Subcutaneous adipose tissue (tissue), 4 donors: Measurements from ENCODE around the gene SLC45A1. TPM values are rescaled to one million over a fixed set of nuclear protein-coding genes. Genes with fewer than 3 reads are reported as not detected.

Source experiments
- total RNA-seq, 4 donors: library from RNA; depleted of rRNA; stranded (reverse); fragments of >200 nt; gene quantifications; one replicate each; pipeline ENCODE4 v1.1.0, GENCODE V29; 2016
- TF ChIP-seq, protein P1 (sequence below): fragments of 450-650 bp; IDR thresholded peaks from one replicate; pipeline ENCODE4 v1.5.1; 2016; ENCODE audit warnings: low read depth, mild to moderate bottlenecking, control low read depth, antibody characterized with exemption, moderate library complexity

SLC45A1 gene
- total RNA-seq, 4 donors from 2014 or later, result 0.65 to 3.2 (median 1.3) TPM

DNA sequence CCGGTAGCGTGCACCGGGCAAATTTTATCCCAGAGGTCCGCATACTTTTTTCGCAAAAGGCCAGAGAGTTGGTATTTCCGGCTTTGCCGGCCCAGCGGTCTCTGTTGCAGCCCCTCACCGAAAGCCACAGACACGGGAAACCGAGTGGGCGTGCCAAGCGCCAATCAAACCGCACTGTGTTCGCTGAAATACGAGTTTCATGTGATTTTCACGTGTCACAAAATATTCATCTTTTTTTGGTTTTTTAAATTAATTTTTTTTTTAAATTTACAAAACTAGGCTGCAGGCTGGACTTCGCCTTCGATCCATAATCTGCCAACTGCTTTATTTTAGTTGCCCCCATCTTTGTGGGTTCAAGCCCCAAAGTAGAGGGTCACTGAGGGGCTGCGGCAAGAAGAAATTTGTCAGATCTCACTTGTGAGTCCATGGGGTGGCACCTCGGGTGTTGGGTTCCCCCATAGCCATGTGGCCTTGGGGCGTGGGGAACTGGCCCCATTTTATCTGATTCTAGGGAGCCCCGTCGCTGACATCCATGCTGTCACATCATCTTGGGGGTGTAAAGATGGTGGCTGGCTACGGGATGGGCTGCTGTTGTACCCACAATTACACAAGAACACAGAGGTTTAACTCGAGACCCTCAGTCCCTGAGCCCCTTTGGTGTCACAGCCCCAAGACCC is 20.8 kb downstream of the SLC45A1 start:
- TF ChIP-seq, protein P1, sequence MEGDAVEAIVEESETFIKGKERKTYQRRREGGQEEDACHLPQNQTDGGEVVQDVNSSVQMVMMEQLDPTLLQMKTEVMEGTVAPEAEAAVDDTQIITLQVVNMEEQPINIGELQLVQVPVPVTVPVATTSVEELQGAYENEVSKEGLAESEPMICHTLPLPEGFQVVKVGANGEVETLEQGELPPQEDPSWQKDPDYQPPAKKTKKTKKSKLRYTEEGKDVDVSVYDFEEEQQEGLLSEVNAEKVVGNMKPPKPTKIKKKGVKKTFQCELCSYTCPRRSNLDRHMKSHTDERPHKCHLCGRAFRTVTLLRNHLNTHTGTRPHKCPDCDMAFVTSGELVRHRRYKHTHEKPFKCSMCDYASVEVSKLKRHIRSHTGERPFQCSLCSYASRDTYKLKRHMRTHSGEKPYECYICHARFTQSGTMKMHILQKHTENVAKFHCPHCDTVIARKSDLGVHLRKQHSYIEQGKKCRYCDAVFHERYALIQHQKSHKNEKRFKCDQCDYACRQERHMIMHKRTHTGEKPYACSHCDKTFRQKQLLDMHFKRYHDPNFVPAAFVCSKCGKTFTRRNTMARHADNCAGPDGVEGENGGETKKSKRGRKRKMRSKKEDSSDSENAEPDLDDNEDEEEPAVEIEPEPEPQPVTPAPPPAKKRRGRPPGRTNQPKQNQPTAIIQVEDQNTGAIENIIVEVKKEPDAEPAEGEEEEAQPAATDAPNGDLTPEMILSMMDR, result no peak

DNA sequence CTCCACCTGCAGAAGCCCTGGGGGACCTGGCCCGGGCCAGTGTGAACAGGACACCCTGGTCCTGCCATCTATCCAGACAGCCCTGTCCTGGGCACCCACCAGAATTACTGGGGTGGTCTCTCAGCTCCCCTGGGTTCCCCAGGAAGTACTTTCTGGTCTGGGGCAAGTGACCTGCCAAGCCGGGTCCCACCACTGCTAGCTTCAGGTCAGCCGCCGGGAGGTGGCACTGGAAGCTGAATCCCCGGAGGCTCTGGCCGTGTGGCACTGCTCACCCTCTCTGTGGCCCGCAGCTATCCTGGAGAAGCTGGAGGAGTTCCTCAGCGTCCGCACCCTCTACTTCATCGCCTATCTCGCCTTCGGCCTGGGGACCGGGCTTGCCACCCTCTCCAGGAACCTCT is 21.3 kb downstream of the SLC45A1 start:
- TF ChIP-seq, protein P1, result no peak

DNA sequence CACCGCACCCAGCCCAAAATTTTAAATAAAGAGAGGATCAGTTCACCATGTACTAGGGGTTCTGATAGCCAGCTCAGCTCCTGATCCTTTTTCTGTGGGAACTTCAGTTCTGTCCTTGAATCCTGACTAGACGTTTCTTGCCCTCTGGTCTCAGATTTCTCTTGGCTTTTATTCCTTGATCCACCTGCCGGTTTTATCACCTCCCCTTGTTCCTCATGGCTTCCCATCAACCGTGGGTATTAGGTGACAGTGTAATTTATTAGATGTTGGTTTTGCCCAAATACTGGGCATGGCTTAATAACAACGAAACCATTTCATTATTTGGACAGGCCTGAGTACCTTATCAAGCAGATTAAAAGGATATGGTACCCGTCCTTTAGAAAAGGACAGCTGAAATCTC is 22.5 kb downstream of the SLC45A1 start:
- TF ChIP-seq, protein P1, result no peak

DNA sequence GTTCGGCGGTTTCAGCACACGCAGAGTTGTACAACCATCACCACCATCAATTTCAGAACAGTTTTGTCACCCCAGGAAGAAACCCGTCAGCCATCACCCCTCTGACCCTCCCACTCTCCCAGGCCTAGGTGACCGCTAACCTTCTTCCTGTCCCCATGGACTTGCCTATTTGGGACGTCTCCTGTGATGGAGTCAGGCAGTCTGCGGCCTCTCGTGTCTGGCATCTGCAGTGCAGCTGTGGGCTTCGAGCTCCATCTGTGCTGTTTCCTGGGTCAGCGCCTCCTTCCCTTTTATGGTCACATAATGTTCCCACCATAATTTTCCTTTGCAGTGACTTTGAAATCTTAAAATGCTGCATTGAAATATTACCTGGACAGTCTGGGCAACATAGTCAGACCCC is 24.4 kb downstream of the SLC45A1 start:
- TF ChIP-seq, protein P1, result no peak

DNA sequence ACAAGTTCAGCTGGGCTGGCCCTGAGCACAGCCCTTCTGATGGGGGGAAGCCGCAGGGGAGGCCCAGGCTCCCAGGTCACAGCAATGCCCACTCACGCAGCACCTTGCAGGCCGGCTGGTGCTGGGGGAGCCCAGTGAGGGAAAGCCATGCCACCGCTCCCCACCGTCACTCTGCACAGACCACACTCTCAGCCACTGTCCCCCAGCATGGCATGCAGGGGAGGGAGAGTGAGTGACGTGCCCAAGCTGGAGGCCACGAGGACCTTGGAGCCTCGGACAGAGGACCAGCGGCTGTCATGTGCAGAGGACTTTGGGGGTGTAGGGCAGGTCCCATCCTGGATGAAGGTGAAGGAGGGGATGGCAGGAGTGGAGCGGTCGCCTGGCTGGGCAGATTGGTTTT is 25.1 kb downstream of the SLC45A1 start:
- TF ChIP-seq, protein P1, result no peak

DNA sequence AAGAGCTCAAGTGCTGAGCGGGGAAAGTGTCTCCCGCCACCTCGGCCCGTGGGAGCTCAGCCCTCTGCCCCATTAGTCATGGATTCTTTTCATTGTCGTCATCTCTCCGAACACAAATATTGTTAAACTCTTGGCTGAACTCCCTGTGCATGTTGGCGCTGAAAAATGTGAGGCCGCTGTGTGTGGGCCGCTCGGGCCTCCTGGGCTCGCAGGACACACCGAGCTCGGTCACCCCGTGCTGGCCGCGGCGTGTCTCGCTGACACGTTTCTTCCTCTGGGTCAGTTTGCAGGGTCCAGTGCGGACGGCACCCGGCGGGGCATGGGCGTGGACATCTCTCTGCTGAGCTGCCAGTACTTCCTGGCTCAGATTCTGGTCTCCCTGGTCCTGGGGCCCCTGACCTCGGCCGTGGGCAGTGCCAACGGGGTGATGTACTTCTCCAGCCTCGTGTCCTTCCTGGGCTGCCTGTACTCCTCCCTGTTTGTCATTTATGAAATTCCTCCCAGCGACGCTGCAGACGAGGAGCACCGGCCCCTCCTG is 25.6 kb downstream of the SLC45A1 start:
- TF ChIP-seq, protein P1, result no peak

DNA sequence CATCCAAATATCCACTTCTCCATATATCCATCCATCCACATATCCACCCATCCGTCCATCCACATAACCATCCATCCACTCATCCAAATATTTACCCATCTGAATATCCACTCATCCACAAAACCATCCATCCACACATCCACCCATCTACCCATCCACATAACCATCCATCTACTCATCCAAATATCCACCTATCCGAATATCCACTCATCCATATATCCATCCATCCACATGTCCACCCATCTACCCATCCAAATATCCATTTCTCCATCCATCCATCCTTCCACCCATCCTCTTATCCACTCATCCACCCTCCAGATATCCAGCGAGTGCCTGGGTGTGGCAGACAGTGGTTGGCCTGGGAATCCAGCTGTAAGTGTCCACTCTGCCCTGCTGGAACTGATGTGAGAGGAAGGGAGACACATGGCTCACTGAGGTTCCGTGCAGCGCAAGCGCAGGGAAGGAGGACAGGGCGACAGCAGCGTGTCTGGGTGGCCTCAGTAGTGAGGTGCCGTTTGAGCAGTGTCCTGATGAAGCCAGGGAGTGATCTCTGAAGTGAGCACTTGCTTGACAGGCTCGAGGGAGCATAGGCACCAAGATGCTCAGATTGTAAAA is 27.1 kb downstream of the SLC45A1 start:
- TF ChIP-seq, protein P1, result no peak
